Measurements from ENCODE around the gene PTPRN2. TPM values are rescaled to one million over a fixed set of nuclear protein-coding genes. Genes with fewer than 3 reads are reported as not detected.
A peak's percentile ranks its signal among the peaks of the same experiment; 100 is the strongest.

The PTPRN2 gene
- total and polyA plus RNA-seq, 9 of the 15 experiments (the other 6 are each of a cell fraction or from before 2014, with no cell fraction given): not detected

DNA sequence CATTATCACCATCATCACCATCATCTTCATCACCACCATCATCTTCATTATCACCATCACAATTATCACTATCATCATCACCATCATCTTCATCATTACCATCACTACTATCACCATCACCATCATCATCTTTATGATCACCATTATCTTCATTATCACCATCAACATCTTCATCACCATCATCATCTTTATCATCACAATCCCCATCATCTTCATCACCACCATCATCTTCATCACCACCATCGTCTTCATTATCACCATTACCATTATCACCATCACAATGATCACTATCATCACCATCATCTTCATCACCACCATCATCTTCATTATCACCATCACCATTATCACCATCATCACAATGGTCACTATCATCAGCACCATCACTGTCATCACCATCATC is 621.1 kb downstream of the PTPRN2 start (continued):
- TF ChIP-seq CHD7 (IDR thresholded peaks at IDR 0.05; ENCODE audit: low read depth, low read length) (no peak), NCOA4 (IDR thresholded peaks at IDR 0.05; ENCODE audit: partially characterized antibody) (peak; percentile 15), ZNF431 (CRISPR knock-in tag; IDR thresholded peaks at IDR 0.05) (no peak), RBM14 (IDR thresholded peaks at IDR 0.05; ENCODE audit: borderline replicate concordance, insufficient read depth, low read depth, low read length) (no peak), FOS (IDR thresholded peaks at IDR 0.05; ENCODE audit: extremely low read depth, insufficient read length) (no peak), DEAF1 (CRISPR knock-in tag; IDR thresholded peaks at IDR 0.05) (no peak), ZNF57 (CRISPR knock-in tag; IDR thresholded peaks at IDR 0.05) (no peak), DPF2 (IDR thresholded peaks at IDR 0.05) (no peak), AFF4 (CRISPR knock-in tag; IDR thresholded peaks at IDR 0.05) (no peak), TAF15 (IDR thresholded peaks at IDR 0.05; ENCODE audit: low read depth, low read length) (no peak), ZSCAN29 (IDR thresholded peaks at IDR 0.05) (no peak), ZNF583 (CRISPR knock-in tag; IDR thresholded peaks at IDR 0.05) (no peak), ZKSCAN3 (CRISPR knock-in tag; IDR thresholded peaks at IDR 0.05) (no peak)
